NCI-H2081 treated with DMSO at 0.1 percent for 48 hours (cell line): ENCODE results near the gene NHLH1.

Experiments used
- DNase-seq: peaks from one replicate; lab custom pipeline; 2025; lab: John Stamatoyannopoulos, UW

The NHLH1 gene

GRCh38 chr1:160411271-160412027 lies 44.6 kb downstream of the NHLH1 start:
- no peak for DNase-seq

GRCh38 chr1:160412028-160412362 lies 45.1 kb downstream of the NHLH1 start:
- DNase-seq, result no peak

- no peak for DNase-seq
Measured at GRCh38 chr1:160413716-160414115, 46.8 kb downstream of the NHLH1 start.

- no peak for DNase-seq
Measured at GRCh38 chr1:160414881-160415280, 48.0 kb downstream of the NHLH1 start.

- no peak for DNase-seq
Measured at GRCh38 chr1:160415696-160416290, 48.9 kb downstream of the NHLH1 start.

GRCh38 chr1:160416369-160416768 lies 49.5 kb downstream of the NHLH1 start:
- no peak for DNase-seq

GRCh38 chr1:160418483-160418882 lies 51.6 kb downstream of the NHLH1 start:
- no peak for DNase-seq

GRCh38 chr1:160419150-160419837 lies 52.4 kb downstream of the NHLH1 start:
- DNase-seq, result no peak

- DNase-seq, result no peak
Measured at GRCh38 chr1:160419838-160420169, 52.9 kb downstream of the NHLH1 start.

- no peak for DNase-seq
Measured at GRCh38 chr1:160420881-160421842, 54.3 kb downstream of the NHLH1 start.

- DNase-seq, result no peak
Measured at GRCh38 chr1:160421881-160422280, 55.0 kb downstream of the NHLH1 start.
